ENCODE data around the gene BICD2. TPM values are rescaled to one million over a fixed set of nuclear protein-coding genes. Genes with fewer than 3 reads are reported as not detected.

BICD2 gene
- total RNA-seq, 1 donor from 2014 or later, result 25.5 TPM

- Mint-ChIP-seq H3K36me3 (ENCODE audit: insufficient read depth) (peaks cover 6% of the 10 kb centered on the region), H3K27ac (peak overlapping the region; percentile 86), H3K4me1 (ENCODE audit: low read depth) (peaks cover 1% of the 10 kb centered on the region), H3K4me3 (ENCODE audit: low read depth) (no peak overlapping the region), H3K27me3 (no peaks in the 10 kb centered on the region), H3K9me3 (ENCODE audit: low read depth) (no peaks in the 10 kb centered on the region)
- TF ChIP-seq CTCF (IDR thresholded peaks at IDR 0.05; ENCODE audit: unreplicated experiment), result no peak
- DNase-seq (ENCODE audit: low spot score, unreplicated experiment), result no peak
Measured at GRCh38 chr9:92722386-92723298, 42.0 kb downstream of the BICD2 start.

- Mint-ChIP-seq H3K27ac (peak overlapping the region; percentile 33), H3K4me1 (ENCODE audit: low read depth) (peaks cover 1% of the 10 kb centered on the region), H3K4me3 (ENCODE audit: low read depth) (no peak overlapping the region), H3K36me3 (ENCODE audit: insufficient read depth) (peaks cover 6% of the 10 kb centered on the region), H3K27me3 (no peaks in the 10 kb centered on the region), H3K9me3 (ENCODE audit: low read depth) (no peaks in the 10 kb centered on the region)
- no peak for DNase-seq (ENCODE audit: low spot score, unreplicated experiment)
- no peak for TF ChIP-seq CTCF (IDR thresholded peaks at IDR 0.05; ENCODE audit: unreplicated experiment)
Measured at GRCh38 chr9:92721548-92721947, 43.1 kb downstream of the BICD2 start.

GRCh38 chr9:92720807-92721535, 43.7 kb downstream of the BICD2 start:
- Mint-ChIP-seq H3K27ac (no peak overlapping the region), H3K36me3 (ENCODE audit: insufficient read depth) (peaks cover 6% of the 10 kb centered on the region), H3K9me3 (ENCODE audit: low read depth) (no peaks in the 10 kb centered on the region), H3K4me3 (ENCODE audit: low read depth) (no peak overlapping the region), H3K27me3 (no peaks in the 10 kb centered on the region), H3K4me1 (ENCODE audit: low read depth) (peaks cover 1% of the 10 kb centered on the region)
- no peak for TF ChIP-seq CTCF (IDR thresholded peaks at IDR 0.05; ENCODE audit: unreplicated experiment)
- no peak for DNase-seq (ENCODE audit: low spot score, unreplicated experiment)

- peaks cover 6% of the 10 kb centered on the region for H3K36me3 Mint-ChIP-seq (ENCODE audit: insufficient read depth)
- H3K27ac Mint-ChIP-seq, result no peak overlapping the region
- H3K27me3 Mint-ChIP-seq, result no peaks in the 10 kb centered on the region
- no peak for TF ChIP-seq CTCF (IDR thresholded peaks at IDR 0.05; ENCODE audit: unreplicated experiment)
- H3K4me1 Mint-ChIP-seq (ENCODE audit: low read depth), result peaks cover 1% of the 10 kb centered on the region
- H3K9me3 Mint-ChIP-seq (ENCODE audit: low read depth), result no peaks in the 10 kb centered on the region
- H3K4me3 Mint-ChIP-seq (ENCODE audit: low read depth), result no peak overlapping the region
- DNase-seq (ENCODE audit: low spot score, unreplicated experiment), result no peak
Measured at GRCh38 chr9:92720209-92720765, 44.3 kb downstream of the BICD2 start.

GRCh38 chr9:92719028-92719647, 45.5 kb downstream of the BICD2 start:
- peaks cover 1% of the 10 kb centered on the region for H3K4me1 Mint-ChIP-seq (ENCODE audit: low read depth)
- no peak for TF ChIP-seq CTCF (IDR thresholded peaks at IDR 0.05; ENCODE audit: unreplicated experiment)
- H3K4me3 Mint-ChIP-seq (ENCODE audit: low read depth), result no peak overlapping the region
- no peaks in the 10 kb centered on the region for H3K9me3 Mint-ChIP-seq (ENCODE audit: low read depth)
- peaks cover 6% of the 10 kb centered on the region for H3K36me3 Mint-ChIP-seq (ENCODE audit: insufficient read depth)
- DNase-seq (ENCODE audit: low spot score, unreplicated experiment), result no peak
- no peaks in the 10 kb centered on the region for H3K27me3 Mint-ChIP-seq
- H3K27ac Mint-ChIP-seq, result no peak overlapping the region
